WTC11 (cell line): ENCODE measurements around the gene MAPT. TPM values are rescaled to one million over a fixed set of nuclear protein-coding genes. Genes with fewer than 3 reads are reported as not detected.
A peak's percentile ranks its signal among the peaks of the same experiment; 100 is the strongest.

Source experiments
- ATAC-seq: fragments of 200-7000 bp; cut with Tn5 transposase; 2 replicates; pipeline ENCODE4 v1.10.0; 2021; ENCODE audit warnings: mild to moderate bottlenecking, moderate library complexity
- CTCF ChIA-PET: fragments of 300-600 bp; sonication (Branson Sonifier 250); formaldehyde crosslinking; loops from one replicate; lab custom pipeline; 2021; ENCODE audit warnings: antibody characterized with exemption; lab: Charles Lee
- POLR2A ChIA-PET: fragments of 350-600 bp; sonication (Branson Sonifier 250); formaldehyde crosslinking; loops from one replicate; lab custom pipeline; 2021; ENCODE audit warnings: antibody characterized with exemption; lab: Charles Lee
- DNase-seq: peaks from one replicate; pipeline ENCODE4 v3.0.0; 2021; ENCODE audit warnings: low spot score
- H3K27ac Mint-ChIP-seq: 2 replicates; pipeline ENCODE4 v1.8.0; 2021; ENCODE audit warnings: mixed read lengths
- H3K27me3 Mint-ChIP-seq: 2 replicates; pipeline ENCODE4 v1.8.0; 2021; ENCODE audit warnings: low read depth, mild to moderate bottlenecking, moderate library complexity, mixed read lengths
- H3K36me3 Mint-ChIP-seq: 2 replicates; pipeline ENCODE4 v1.8.0; 2021; ENCODE audit warnings: mixed read lengths
- H3K4me1 Mint-ChIP-seq: 2 replicates; pipeline ENCODE4 v1.8.0; 2022; ENCODE audit warnings: mixed read lengths
- H3K4me3 Mint-ChIP-seq: 2 replicates; pipeline ENCODE4 v1.8.0; 2021; ENCODE audit warnings: mild to moderate bottlenecking, moderate library complexity, mixed read lengths
- H3K9me3 Mint-ChIP-seq: 2 replicates; pipeline ENCODE4 v1.8.0; 2021; ENCODE audit warnings: mixed read lengths
- ATF2 ChIP-seq: sonication (generic); formaldehyde crosslinking; IDR thresholded peaks from 2 replicates; pipeline ENCODE4 v1.8.1; 2022; ENCODE audit warnings: low read depth, missing genetic modification reagents, borderline replicate concordance
- CBFB ChIP-seq: sonication (generic); formaldehyde crosslinking; IDR thresholded peaks from 2 replicates; pipeline ENCODE4 v1.8.1; 2022; ENCODE audit warnings: mild to moderate bottlenecking, low read depth, missing genetic modification reagents
- CREM ChIP-seq: sonication (generic); formaldehyde crosslinking; IDR thresholded peaks from 2 replicates; pipeline ENCODE4 v1.8.1; 2022; ENCODE audit warnings: mild to moderate bottlenecking, missing genetic modification reagents, moderate library complexity
- GABPB1 ChIP-seq: sonication (generic); formaldehyde crosslinking; IDR thresholded peaks from 2 replicates; pipeline ENCODE4 v1.8.1; 2023; ENCODE audit warnings: mild to moderate bottlenecking, missing genetic modification reagents
- JUN ChIP-seq: sonication (generic); formaldehyde crosslinking; IDR thresholded peaks from 2 replicates; pipeline ENCODE4 v1.8.0; 2023; ENCODE audit warnings: mild to moderate bottlenecking, missing genetic modification reagents
- KAT7 ChIP-seq: sonication (generic); formaldehyde crosslinking; IDR thresholded peaks from 2 replicates; pipeline ENCODE4 v1.8.1; 2023; ENCODE audit warnings: missing genetic modification reagents, mild to moderate bottlenecking, borderline replicate concordance
- NFATC4 ChIP-seq: fragments of 250-450 bp; sonication (Bioruptor Pico); IDR thresholded peaks from 2 replicates; pipeline ENCODE4 v1.9.0; 2021; ENCODE audit warnings: mild to moderate bottlenecking
- OVOL2 ChIP-seq: fragments of 250-450 bp; sonication (Bioruptor Pico); IDR thresholded peaks from 2 replicates; pipeline ENCODE4 v1.9.0; 2021; ENCODE audit warnings: mild to moderate bottlenecking, borderline replicate concordance
- PRDM15 ChIP-seq: sonication (generic); formaldehyde crosslinking; IDR thresholded peaks from 2 replicates; pipeline ENCODE4 v1.8.0; 2022; ENCODE audit warnings: missing genetic modification reagents
- SOX15 ChIP-seq: fragments of 250-450 bp; sonication (Bioruptor Pico); IDR thresholded peaks from 2 replicates; pipeline ENCODE4 v1.9.0; 2021; ENCODE audit warnings: mild to moderate bottlenecking
- STAT6 ChIP-seq: sonication (generic); formaldehyde crosslinking; conservative IDR thresholded peaks from 2 replicates; pipeline ENCODE4 v1.8.1; 2023; ENCODE audit warnings: mild to moderate bottlenecking, low read depth, missing genetic modification reagents, moderate library complexity
- TEAD4 ChIP-seq: sonication (generic); formaldehyde crosslinking; IDR thresholded peaks from 2 replicates; pipeline ENCODE4 v1.8.0; 2022; ENCODE audit warnings: mild to moderate bottlenecking, missing genetic modification reagents
- ZNF416 ChIP-seq: fragments of 250-450 bp; sonication (Bioruptor Pico); IDR thresholded peaks from 2 replicates; pipeline ENCODE4 v1.9.0; 2021; ENCODE audit warnings: mild to moderate bottlenecking, inconsistent platforms
- ZNF532 ChIP-seq: fragments of 250-450 bp; sonication (Bioruptor Pico); IDR thresholded peaks from 2 replicates; pipeline ENCODE4 v1.9.0; 2021; ENCODE audit warnings: mild to moderate bottlenecking, borderline replicate concordance
- total RNA-seq: library from RNA; stranded (reverse); gene quantifications from 3 replicates; pipeline ENCODE4 v1.2.3, GENCODE V29; 2021
- TF ChIP-seq, protein P1 (sequence below): sonication (generic); formaldehyde crosslinking; IDR thresholded peaks from 2 replicates; pipeline ENCODE4 v1.8.1; 2023; ENCODE audit warnings: mild to moderate bottlenecking, missing genetic modification reagents

Gene MAPT
- total RNA-seq, 1 experiment from 2014 or later = 2.2 TPM

- Mint-ChIP-seq H3K4me3 (no peak overlapping the region), H3K36me3 (peaks cover 84% of the 10 kb centered on the region), H3K27ac (no peak overlapping the region), H3K4me1 (no peaks in the 10 kb centered on the region), H3K9me3 (no peaks in the 10 kb centered on the region), H3K27me3 (no peaks in the 10 kb centered on the region)
- no peak for TF ChIP-seq CBFB
- no peak for TF ChIP-seq ATF2 (CRISPR knock-in tag)
- TF ChIP-seq JUN (CRISPR knock-in tag) = no peak
- TF ChIP-seq KAT7 = no peak
- no peak for TF ChIP-seq STAT6
- TF ChIP-seq PRDM15 = no peak
- no peak for TF ChIP-seq SOX15 (CRISPR knock-in tag)
- TF ChIP-seq OVOL2 = no peak
- TF ChIP-seq GABPB1 (CRISPR knock-in tag) = no peak
- TF ChIP-seq ZNF532 = no peak
- TF ChIP-seq ZNF416 (CRISPR knock-in tag) = no peak
- no peak for TF ChIP-seq TEAD4 (CRISPR knock-in tag)
- TF ChIP-seq, protein P1, sequence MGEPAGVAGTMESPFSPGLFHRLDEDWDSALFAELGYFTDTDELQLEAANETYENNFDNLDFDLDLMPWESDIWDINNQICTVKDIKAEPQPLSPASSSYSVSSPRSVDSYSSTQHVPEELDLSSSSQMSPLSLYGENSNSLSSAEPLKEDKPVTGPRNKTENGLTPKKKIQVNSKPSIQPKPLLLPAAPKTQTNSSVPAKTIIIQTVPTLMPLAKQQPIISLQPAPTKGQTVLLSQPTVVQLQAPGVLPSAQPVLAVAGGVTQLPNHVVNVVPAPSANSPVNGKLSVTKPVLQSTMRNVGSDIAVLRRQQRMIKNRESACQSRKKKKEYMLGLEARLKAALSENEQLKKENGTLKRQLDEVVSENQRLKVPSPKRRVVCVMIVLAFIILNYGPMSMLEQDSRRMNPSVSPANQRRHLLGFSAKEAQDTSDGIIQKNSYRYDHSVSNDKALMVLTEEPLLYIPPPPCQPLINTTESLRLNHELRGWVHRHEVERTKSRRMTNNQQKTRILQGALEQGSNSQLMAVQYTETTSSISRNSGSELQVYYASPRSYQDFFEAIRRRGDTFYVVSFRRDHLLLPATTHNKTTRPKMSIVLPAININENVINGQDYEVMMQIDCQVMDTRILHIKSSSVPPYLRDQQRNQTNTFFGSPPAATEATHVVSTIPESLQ (CRISPR knock-in tag) = no peak
- TF ChIP-seq CREM (CRISPR knock-in tag) = no peak
- TF ChIP-seq NFATC4 (CRISPR knock-in tag) = no peak
- 0 out of 2 replicates have a peak, but pooled peaks have one; percentile 28 for ATAC-seq
- no peak for DNase-seq
- ChIA-PET POLR2A (interaction anchor here (0.7 kb wide), 1 partner anchor 40 kb away, joined by 11 read pairs; no protein-coding TSS in a partner anchor), CTCF (interaction anchor here (0.6 to 1.1 kb wide), 2 partner anchors 22 to 268 kb away, joined by 3 read pairs; no protein-coding TSS in a partner anchor)
Observed at GRCh38 chr17:46037722-46038255, 143.4 kb downstream of the MAPT start.
